Kidney (tissue), 14 donors: Measurements from ENCODE around the gene ARHGAP26. TPM values are rescaled to one million over a fixed set of nuclear protein-coding genes. Genes with fewer than 3 reads are reported as not detected.

ENCODE experiments used
- DNase-seq, 5 donors: peaks; one replicate each; pipeline ENCODE4 v3.0.0-alpha.2; 2013 to 2020
- FAIRE-seq: peaks from 2 replicates; lab custom pipeline; 2012; peaks lifted over from hg19 to GRCh38; lab: Jason Lieb, UNC
- H3K27ac ChIP-seq, 2 donors: one replicate each; pipeline ENCODE4 v1.7.0; 2013; ENCODE audit warnings: low read depth in 2 of 2, low read length in 2 of 2, inconsistent platforms in 1 of 2
- H3K27me3 ChIP-seq: one replicate; pipeline ENCODE4 v1.7.1; 2013; ENCODE audit warnings: low read length, inconsistent platforms; ENCODE audit not compliant: control insufficient read depth, insufficient read depth
- H3K36me3 ChIP-seq, 3 donors: one replicate each; pipeline versions ENCODE4 v1.7.0 to v1.7.1; 2013; ENCODE audit warnings: low read length in 3 of 3, control low read depth in 1 of 3, inconsistent platforms in 1 of 3; ENCODE audit not compliant: insufficient read depth in 3 of 3, control insufficient read depth in 2 of 3
- H3K4me1 ChIP-seq, 3 donors: one replicate each; pipeline versions ENCODE4 v1.7.0 to v1.7.1; 2013; ENCODE audit warnings: low read length in 3 of 3, inconsistent platforms in 1 of 3, low read depth in 1 of 3; ENCODE audit not compliant: control insufficient read depth in 2 of 3, insufficient read depth in 2 of 3
- H3K4me3 ChIP-seq, 3 donors: one replicate each; pipeline versions ENCODE4 v1.7.0 to v1.8.1; 2013; ENCODE audit warnings: low read length in 3 of 3, control low read depth in 1 of 3, inconsistent platforms in 1 of 3
- H3K9ac ChIP-seq, 3 donors: one replicate each; pipeline versions ENCODE4 v1.7.0 to v1.7.1; 2013; ENCODE audit warnings: low read length in 3 of 3, control low read depth in 1 of 3, inconsistent platforms in 1 of 3
- H3K9me3 ChIP-seq, 3 donors: one replicate each; pipeline versions ENCODE4 v1.7.0 to v1.7.1; 2013; ENCODE audit warnings: low read length in 3 of 3, control low read depth in 1 of 3, inconsistent platforms in 1 of 3; ENCODE audit not compliant: control insufficient read depth in 2 of 3, insufficient read depth in 1 of 3
- intact Hi-C: fragments of 100-400 bp; cut with DNase I; formaldehyde crosslinking; loops from one replicate; pipeline ENCODE4 v1.11.1; 2022
- polyA plus RNA-seq: library from polyadenylated mRNA; stranded (reverse); fragments of 350-450 nt; fragmentation: Illumina TruSeq; extraction: RNeasy Lipid Tissue Mini Kit (QIAGEN cat#74804); gene quantifications from one replicate; pipeline ENCODE4 v1.2.3, GENCODE V29; 2014; ENCODE audit warnings: low read depth, low replicate concordance; ENCODE audit not compliant: insufficient read depth
- total RNA-seq: library from RNA; stranded (reverse); fragmentation: NEBNext Ultra II Directional; extraction: Animal tissue kit (Norgen Biotek cat#: 25700); gene quantifications from one replicate; pipeline ENCODE4 v1.2.1, GENCODE V29; 2021
- TF ChIP-seq, protein P1 (sequence below): IDR thresholded peaks from 3 replicates; pipeline ENCODE4 v1.5.1; 2012; ENCODE audit warnings: mild to moderate bottlenecking, moderate library complexity, borderline replicate concordance; ENCODE audit not compliant: insufficient read depth; ENCODE audit errors: extremely low read depth
- donor health status: control.
- donor health status: control.
- donor health status: control.
- donor health status: control.
- donor health status: control.
- donor health status: DM: yes; HTN: yes; CAD: no.
- donor health status: Normal renal cell carcinoma (clear cell type).

The ARHGAP26 gene
- total and polyA plus RNA-seq, 2 donors from 2014 or later: 2.5 to 85.7 TPM

DNA sequence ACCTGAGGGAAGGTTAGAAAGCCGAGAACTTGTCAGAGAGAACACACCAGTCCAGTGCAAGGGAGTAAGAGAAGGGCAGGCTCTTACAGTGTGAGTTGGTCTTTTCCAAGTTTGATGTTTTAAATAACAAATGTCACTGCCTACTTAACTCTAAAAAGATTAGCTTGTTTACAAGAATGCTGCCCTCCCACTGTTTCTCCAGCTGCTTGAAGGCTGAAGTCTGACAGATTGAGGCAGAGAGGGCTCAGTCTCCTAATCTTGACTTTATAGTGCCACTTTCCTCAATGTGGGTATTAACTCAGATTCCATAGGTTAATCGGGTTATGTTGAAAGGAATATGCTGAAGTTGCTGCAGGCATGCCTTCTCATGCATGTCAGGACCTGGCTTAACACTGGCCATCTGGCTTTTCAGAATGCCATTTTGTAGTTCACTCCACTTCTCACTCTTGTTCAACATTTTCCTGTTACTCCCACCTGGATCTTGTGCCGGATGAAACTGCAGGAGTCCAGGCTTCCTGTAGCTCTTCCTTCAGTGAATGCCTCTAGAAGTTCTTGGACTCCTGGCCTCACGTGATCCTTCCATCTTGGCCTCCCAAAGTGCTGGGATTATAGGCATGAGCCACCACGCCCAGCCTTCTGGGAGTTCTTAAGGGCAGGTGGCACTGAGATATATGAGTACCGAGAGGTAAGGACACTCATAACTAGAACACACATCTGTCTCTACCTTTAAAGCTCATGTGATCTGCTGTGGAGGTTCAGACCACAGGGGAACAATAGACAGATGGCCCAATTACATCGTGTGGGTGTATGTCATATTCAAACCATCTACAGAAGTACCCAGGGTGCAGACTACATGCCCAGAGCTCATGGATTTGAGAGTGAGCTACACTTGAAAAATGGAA, 249.7 kb downstream of the ARHGAP26 start:
- H3K4me3 ChIP-seq: no peak overlapping the region
- TF ChIP-seq, protein P1, sequence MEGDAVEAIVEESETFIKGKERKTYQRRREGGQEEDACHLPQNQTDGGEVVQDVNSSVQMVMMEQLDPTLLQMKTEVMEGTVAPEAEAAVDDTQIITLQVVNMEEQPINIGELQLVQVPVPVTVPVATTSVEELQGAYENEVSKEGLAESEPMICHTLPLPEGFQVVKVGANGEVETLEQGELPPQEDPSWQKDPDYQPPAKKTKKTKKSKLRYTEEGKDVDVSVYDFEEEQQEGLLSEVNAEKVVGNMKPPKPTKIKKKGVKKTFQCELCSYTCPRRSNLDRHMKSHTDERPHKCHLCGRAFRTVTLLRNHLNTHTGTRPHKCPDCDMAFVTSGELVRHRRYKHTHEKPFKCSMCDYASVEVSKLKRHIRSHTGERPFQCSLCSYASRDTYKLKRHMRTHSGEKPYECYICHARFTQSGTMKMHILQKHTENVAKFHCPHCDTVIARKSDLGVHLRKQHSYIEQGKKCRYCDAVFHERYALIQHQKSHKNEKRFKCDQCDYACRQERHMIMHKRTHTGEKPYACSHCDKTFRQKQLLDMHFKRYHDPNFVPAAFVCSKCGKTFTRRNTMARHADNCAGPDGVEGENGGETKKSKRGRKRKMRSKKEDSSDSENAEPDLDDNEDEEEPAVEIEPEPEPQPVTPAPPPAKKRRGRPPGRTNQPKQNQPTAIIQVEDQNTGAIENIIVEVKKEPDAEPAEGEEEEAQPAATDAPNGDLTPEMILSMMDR: no peak
- H3K27ac ChIP-seq: peak overlapping the region in 1 of 2 donors; percentile 14
- H3K27me3 ChIP-seq: no peaks in the 10 kb centered on the region
- DNase-seq: peak in 2 of 5 donors; percentile 22 to 48
- no peaks in the 10 kb centered on the region for H3K9me3 ChIP-seq
- FAIRE-seq: no peak
- no peak overlapping the region for H3K9ac ChIP-seq
- intact Hi-C loops: no loop called here
- H3K36me3 ChIP-seq: peaks cover 0 to 2% (median 0%) of the 10 kb centered on the region in 3 donors
- peaks cover 0 to 14% (median 10%) of the 10 kb centered on the region in 3 donors for H3K4me1 ChIP-seq

DNA sequence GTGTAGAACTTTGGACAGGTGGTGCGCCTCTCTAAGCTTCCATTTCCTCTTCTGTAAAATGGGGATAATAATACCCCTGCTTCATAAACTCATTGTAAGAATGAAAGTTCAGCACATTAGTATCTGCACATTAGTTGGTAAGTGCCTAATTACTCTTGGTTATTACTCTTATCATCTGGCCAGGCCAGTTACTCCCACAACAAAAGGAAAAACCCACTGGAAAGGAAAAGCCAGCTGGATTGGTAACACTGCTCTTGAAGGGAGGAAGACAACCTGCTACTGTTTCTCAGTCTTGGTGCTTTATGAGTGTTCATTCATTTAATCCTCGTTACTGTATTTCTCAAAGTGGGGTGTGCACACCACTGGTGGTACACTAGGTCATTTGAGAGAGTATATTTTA, 251.4 kb downstream of the ARHGAP26 start:
- no peak for DNase-seq
- H3K4me1 ChIP-seq: peaks cover 0 to 14% (median 10%) of the 10 kb centered on the region in 3 donors
- no peaks in the 10 kb centered on the region for H3K27me3 ChIP-seq
- TF ChIP-seq, protein P1: no peak
- H3K9ac ChIP-seq: no peak overlapping the region
- H3K4me3 ChIP-seq: no peak overlapping the region
- H3K9me3 ChIP-seq: no peaks in the 10 kb centered on the region
- H3K27ac ChIP-seq: no peak overlapping the region
- H3K36me3 ChIP-seq: no peaks in the 10 kb centered on the region
- intact Hi-C loops: no loop called here
- no peak for FAIRE-seq

DNA sequence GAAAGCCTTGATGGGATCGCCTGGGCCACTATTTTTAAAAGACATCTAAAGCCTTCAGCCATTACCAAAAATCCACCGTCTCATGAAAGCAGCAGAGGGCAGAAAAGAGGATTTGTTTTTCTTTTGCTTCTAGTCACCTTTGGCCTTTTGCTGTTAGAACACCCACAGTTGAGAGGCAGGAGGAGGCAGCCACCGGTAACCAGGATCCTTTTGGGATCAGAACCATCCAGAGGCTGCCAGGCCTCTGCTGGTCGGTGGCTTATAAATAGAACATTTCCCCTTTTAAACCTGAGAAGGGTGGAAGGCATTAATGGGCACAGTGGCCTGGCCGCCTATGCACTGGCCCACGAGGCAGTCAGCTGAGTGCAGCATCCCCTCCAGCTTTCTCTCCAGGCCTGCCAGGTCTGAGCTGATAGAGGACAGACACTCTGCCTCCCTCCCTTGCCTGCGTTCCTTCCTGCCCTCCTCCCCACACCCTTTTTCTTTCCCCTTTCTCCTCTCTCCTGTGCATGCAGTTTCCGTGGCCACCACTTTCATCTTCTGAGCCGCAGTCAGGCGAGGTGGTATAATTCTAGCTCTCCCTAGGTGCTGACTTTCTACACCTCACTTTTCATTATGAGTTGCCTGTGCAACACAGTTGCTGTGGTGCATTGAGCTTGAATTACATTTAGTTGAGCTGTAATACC, 253.4 kb downstream of the ARHGAP26 start:
- intact Hi-C loops: no loop called here
- DNase-seq: no peak
- TF ChIP-seq, protein P1: no peak
- H3K4me1 ChIP-seq: peaks cover 0 to 14% (median 10%) of the 10 kb centered on the region in 3 donors
- no peaks in the 10 kb centered on the region for H3K9me3 ChIP-seq
- H3K36me3 ChIP-seq: no peaks in the 10 kb centered on the region
- H3K4me3 ChIP-seq: no peak overlapping the region
- no peak for FAIRE-seq
- no peak overlapping the region for H3K27ac ChIP-seq
- H3K27me3 ChIP-seq: no peaks in the 10 kb centered on the region
- no peak overlapping the region for H3K9ac ChIP-seq
